Thyroid gland (tissue), 4 donors: ENCODE measurements around the gene HOXA2. TPM values are rescaled to one million over a fixed set of nuclear protein-coding genes. Genes with fewer than 3 reads are reported as not detected.

ENCODE experiments used
- DNase-seq, 2 donors: peaks; one replicate each; pipeline ENCODE4 v3.0.0-alpha.2; 2019
- H3K27ac ChIP-seq, 3 donors: fragments of 200-600 bp; sonication (generic); 1 replicate in 2 of 3; 2 replicates in 1 of 3; pipeline ENCODE4 v1.5.1; 2016 to 2019; ENCODE audit warnings: mild to moderate bottlenecking in 1 of 3, moderate library complexity in 1 of 3
- H3K27me3 ChIP-seq: fragments of 200-600 bp; sonication (generic); one replicate; pipeline ENCODE4 v1.5.1; 2019
- H3K36me3 ChIP-seq, 2 donors: fragments of 200-600 bp; sonication (generic); one replicate each; pipeline ENCODE4 v1.5.1; 2016 to 2019
- H3K4me1 ChIP-seq, 2 donors: fragments of 200-600 bp; sonication (generic); one replicate each; pipeline ENCODE4 v1.5.1; 2017 to 2019
- H3K4me3 ChIP-seq, 3 donors: fragments of 200-600 bp; sonication (generic); replicated peaks in 1 of 3; 1 replicate in 2 of 3; 2 replicates in 1 of 3; pipeline ENCODE4 v1.5.1; 2016; ENCODE audit warnings: mild to moderate bottlenecking in 1 of 3
- H3K9me3 ChIP-seq: fragments of 200-600 bp; sonication (generic); one replicate; pipeline ENCODE4 v1.5.1; 2017
- POLR2A ChIP-seq, 2 donors: fragments of 450-650 bp; IDR thresholded peaks; one replicate each; pipeline ENCODE4 v1.6.1; 2017; ENCODE audit warnings: antibody characterized with exemption in 2 of 2, mild to moderate bottlenecking in 2 of 2, moderate library complexity in 1 of 2
- WGBS, 2 donors: methylation state at CpG; one replicate each; pipeline ENCODE4 v1.1.5; 2017; 5-methylcytosine and 5-hydroxymethylcytosine counted together
- intact Hi-C: fragments of 100-400 bp; cut with DNase I; formaldehyde crosslinking; loops from one replicate; pipeline ENCODE4 v1.15.1; 2023
- total RNA-seq, 4 donors: library from RNA; depleted of rRNA; stranded (reverse); fragments of >200 nt; gene quantifications; one replicate each; pipeline ENCODE4 v1.2.3, GENCODE V29; 2016
- TF ChIP-seq, protein P1 (sequence below), 6 experiments: fragments of 200-600 bp in 3 of 6; fragments of 450-650 bp in 3 of 6; sonication (generic) in 3 of 6; IDR thresholded peaks; one replicate each; pipeline ENCODE4 v1.5.1; 2016 to 2019; ENCODE audit warnings: antibody characterized with exemption in 6 of 6, mild to moderate bottlenecking in 2 of 6, inconsistent platforms in 1 of 6, moderate library complexity in 1 of 6

Gene HOXA2
- total RNA-seq, 4 donors from 2014 or later, result 0.73 to 2.7 (median 1.7) TPM

DNA sequence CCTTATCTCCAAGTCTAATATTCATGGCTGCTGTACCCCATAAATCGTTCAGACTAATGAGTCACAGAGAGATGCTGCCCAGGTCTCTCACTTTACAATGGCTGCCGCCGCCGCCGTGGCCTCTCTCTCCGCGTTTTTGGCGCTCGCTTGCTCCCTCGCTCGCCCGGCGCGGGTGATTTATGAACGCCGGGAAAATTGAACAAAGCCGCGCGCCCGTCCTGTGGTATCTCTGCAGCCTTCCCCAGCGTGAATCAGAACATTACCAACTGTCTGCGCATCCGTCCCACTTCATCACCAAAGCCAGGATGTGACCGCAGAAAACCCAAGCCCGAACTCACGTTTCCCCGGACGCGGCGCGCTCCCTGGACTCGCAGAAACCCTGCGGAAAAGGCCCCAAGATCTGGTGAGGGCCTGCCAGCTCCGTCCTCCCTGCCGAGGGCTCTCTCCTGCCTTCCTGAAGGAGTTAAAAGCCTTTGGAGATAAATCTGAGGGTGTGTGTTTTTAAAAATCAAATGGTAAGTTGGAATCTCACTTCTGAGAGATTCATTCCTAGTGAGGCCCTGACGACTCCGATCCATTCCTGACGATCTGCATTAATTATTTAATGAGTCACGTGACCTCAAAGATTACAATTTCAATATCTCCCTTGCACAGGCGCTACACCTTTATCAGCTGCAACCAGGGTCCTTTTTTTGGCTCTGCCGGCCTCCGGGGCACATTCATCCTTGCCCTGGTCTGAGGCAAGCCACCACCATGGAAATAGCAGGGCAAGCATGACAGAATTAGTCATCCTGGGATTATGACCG is 21.8 kb upstream of the HOXA2 start:
- 30 to 46% methylated on average over 42 to 43 of the region's 43 CpGs for WGBS, 2 donors
- intact Hi-C loops, result no loop called here
- peak overlapping the region in 2 of 3 donors; percentile 50 to 53 for H3K27ac ChIP-seq

DNA sequence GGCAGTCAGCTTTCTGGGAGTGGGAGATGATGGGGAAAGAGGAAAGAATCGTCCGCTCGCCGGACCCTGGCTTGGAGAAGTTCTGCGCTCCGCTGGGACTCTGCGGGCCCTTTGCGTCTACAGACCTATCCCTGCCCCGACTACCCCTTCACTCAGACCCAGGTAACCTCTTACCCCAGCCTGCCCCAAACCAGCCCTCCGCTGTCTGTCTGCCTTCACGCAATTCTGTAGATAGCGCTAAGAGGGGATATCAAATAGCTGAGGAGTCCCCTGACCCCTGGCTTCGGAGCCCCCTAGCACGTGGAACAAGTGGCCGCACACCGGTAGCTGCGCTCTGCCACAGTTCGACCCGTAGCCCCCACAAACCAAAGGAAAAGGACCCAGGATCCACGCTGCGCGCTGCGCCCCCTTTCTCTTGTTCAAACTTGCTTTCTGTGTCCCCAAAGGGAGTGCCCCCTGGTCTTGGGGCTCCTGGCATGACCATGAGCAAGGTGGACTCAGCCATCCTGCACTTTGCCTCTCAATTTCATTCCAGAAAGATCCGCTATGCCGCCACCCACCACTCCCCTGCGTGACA is 21.1 kb upstream of the HOXA2 start:
- Histone ChIP-seq H3K4me3 (no peak overlapping the region), H3K4me1 (no peaks in the 10 kb centered on the region)
- intact Hi-C loops, result no loop called here

More for the DNA sequence above, 21.8 kb upstream of the HOXA2 start:
- no peak for TF ChIP-seq POLR2A (IDR thresholded peaks at IDR 0.05)
- TF ChIP-seq, protein P1, sequence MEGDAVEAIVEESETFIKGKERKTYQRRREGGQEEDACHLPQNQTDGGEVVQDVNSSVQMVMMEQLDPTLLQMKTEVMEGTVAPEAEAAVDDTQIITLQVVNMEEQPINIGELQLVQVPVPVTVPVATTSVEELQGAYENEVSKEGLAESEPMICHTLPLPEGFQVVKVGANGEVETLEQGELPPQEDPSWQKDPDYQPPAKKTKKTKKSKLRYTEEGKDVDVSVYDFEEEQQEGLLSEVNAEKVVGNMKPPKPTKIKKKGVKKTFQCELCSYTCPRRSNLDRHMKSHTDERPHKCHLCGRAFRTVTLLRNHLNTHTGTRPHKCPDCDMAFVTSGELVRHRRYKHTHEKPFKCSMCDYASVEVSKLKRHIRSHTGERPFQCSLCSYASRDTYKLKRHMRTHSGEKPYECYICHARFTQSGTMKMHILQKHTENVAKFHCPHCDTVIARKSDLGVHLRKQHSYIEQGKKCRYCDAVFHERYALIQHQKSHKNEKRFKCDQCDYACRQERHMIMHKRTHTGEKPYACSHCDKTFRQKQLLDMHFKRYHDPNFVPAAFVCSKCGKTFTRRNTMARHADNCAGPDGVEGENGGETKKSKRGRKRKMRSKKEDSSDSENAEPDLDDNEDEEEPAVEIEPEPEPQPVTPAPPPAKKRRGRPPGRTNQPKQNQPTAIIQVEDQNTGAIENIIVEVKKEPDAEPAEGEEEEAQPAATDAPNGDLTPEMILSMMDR (IDR thresholded peaks at IDR 0.05), result no peak
- no peak for DNase-seq
- H3K4me3 ChIP-seq, result no peak overlapping the region
- no peaks in the 10 kb centered on the region for H3K4me1 ChIP-seq
- no peaks in the 10 kb centered on the region for H3K9me3 ChIP-seq
- no peaks in the 10 kb centered on the region for H3K36me3 ChIP-seq
- H3K27me3 ChIP-seq, result peaks cover 10% of the 10 kb centered on the region

DNA sequence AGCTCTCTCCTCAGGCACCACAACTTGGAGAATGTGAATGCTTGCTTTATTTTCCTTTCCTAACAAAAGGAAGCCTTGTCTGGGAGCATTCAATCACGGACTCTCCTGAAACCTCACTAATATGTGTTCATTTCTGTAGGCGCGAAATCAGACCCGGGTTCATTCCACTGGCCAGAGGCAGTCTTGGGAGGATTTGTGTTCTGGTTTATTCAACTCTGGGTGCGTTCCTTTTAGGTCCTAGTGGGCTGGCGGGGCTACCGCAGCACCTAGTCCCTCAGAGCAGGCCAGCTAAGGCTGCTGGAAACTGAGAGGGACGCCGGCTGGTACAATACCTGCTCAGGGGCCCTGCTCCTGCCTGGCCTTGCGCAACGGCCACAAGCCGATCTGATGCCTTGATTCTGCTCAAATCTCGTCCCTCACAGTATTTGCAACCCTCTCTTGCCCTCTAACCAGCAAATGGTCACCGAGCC is 20.6 kb upstream of the HOXA2 start:
- no peaks in the 10 kb centered on the region for H3K9me3 ChIP-seq
- TF ChIP-seq, protein P1 (IDR thresholded peaks at IDR 0.05), result no peak
- no peak for TF ChIP-seq POLR2A (IDR thresholded peaks at IDR 0.05)
- no peak overlapping the region for H3K4me3 ChIP-seq
- WGBS, 2 donors, result 16 to 23% methylated on average over 8 to 13 of the region's 14 CpGs
- no peaks in the 10 kb centered on the region for H3K36me3 ChIP-seq
- no peak for DNase-seq
- H3K27ac ChIP-seq, result peak overlapping the region in 2 of 3 donors; percentile 53
- intact Hi-C loops, result no loop called here
- no peaks in the 10 kb centered on the region for H3K27me3 ChIP-seq
- H3K4me1 ChIP-seq, result no peaks in the 10 kb centered on the region

More for the DNA sequence above, 21.1 kb upstream of the HOXA2 start:
- TF ChIP-seq, protein P1 (IDR thresholded peaks at IDR 0.05), result no peak
- no peak for TF ChIP-seq POLR2A (IDR thresholded peaks at IDR 0.05)
- no peaks in the 10 kb centered on the region for H3K9me3 ChIP-seq
- H3K27me3 ChIP-seq, result peaks cover 3% of the 10 kb centered on the region
- WGBS, 2 donors, result 29 to 49% methylated on average over 19 to 22 of the region's 26 CpGs
- H3K36me3 ChIP-seq, result no peaks in the 10 kb centered on the region
- peak overlapping the region in 2 of 3 donors; percentile 50 to 53 for H3K27ac ChIP-seq
- DNase-seq, result no peak

DNA sequence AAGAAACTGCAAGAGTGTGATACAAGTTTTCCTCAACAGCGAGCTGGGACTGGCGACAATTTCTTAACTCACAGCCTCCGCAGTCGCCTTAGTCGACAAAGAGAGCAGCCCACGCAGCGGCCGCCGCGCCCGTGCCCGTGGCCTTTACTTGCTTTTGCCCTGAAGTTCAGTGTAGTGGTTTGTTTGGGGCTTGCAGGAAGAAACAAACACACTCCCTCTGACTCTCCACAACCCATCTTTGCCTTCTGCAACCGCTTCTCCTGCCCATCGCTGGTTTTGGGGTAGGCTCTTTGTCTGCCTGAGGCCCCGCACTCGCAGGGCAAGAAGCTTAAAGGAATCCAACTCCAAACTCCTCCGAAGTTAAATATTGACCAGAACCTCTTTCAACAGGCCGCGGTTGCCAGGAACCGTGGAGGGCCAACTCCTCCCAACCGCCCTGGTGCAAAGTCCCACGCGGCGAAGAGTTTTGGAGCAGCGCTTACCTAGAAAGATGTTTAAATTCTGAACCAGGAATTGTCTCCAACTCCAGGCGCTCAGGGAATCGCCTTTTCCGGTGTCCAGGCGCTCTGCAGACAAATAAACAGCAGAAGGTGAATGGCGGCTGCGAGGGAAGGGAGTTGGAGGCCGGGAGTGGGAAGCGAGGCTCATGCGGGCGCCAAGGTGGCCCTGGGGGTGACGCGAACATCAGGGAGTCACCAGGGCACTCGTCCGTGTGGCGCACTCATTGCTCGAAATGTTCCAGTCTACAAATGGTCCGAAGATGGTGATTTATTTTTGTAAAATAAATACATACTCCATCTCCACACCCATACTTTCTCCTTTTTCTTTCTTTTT is 19.8 kb upstream of the HOXA2 start:
- Histone ChIP-seq H3K9me3 (no peaks in the 10 kb centered on the region), H3K4me1 (peaks cover 0 to 4% of the 10 kb centered on the region in 2 donors), H3K36me3 (no peaks in the 10 kb centered on the region), H3K27me3 (peaks cover 6% of the 10 kb centered on the region), H3K27ac (peak overlapping the region in 2 of 3 donors; percentile 42 to 53), H3K4me3 (no peak overlapping the region)
- TF ChIP-seq, protein P1 (IDR thresholded peaks at IDR 0.05), result no peak
- no peak for TF ChIP-seq POLR2A (IDR thresholded peaks at IDR 0.05)
- intact Hi-C loops, result no loop called here
- DNase-seq, result no peak
- 22 to 28% methylated on average over 32 to 42 of the region's 42 CpGs for WGBS, 2 donors
